PFSK-1 (cell line): ENCODE measurements around the gene OTUB2.

Experiments
- FOXP2 ChIP-seq: optimal IDR thresholded peaks from 2 replicates; pipeline ENCODE3; 2011; ENCODE audit warnings: borderline replicate concordance, control low read depth, inconsistent platforms; ENCODE audit not compliant: insufficient read depth; ENCODE audit errors: extremely low read length, extremely low read depth
- POLR2AphosphoS5 ChIP-seq: IDR thresholded peaks from 2 replicates; pipeline ENCODE4 v1.6.1; 2012; ENCODE audit warnings: low read depth, mild to moderate bottlenecking, control low read depth, low read length, moderate library complexity
- REST ChIP-seq, 2 experiments: IDR thresholded peaks; 2 replicates each; pipeline versions ENCODE4 v1.6.1 to v1.8.0; 2011 to 2012; ENCODE audit warnings: low read depth in 2 of 2, low read length in 2 of 2, control low read depth in 1 of 2, inconsistent platforms in 1 of 2, mild to moderate bottlenecking in 1 of 2, moderate library complexity in 1 of 2; ENCODE audit not compliant: insufficient read depth in 1 of 2
- SIN3A ChIP-seq: IDR thresholded peaks from 2 replicates; pipeline ENCODE4 v1.6.1; 2012; ENCODE audit warnings: mild to moderate bottlenecking, low read length, moderate library complexity, borderline replicate concordance; ENCODE audit not compliant: insufficient read depth
- TAF1 ChIP-seq: IDR thresholded peaks from 2 replicates; pipeline ENCODE4 v1.6.1; 2012; ENCODE audit warnings: low read length, control low read depth, borderline replicate concordance; ENCODE audit not compliant: insufficient read depth

GRCh38 chr14:93998871-93999403, 27.2 kb upstream of the OTUB2 start:
- no peak for TF ChIP-seq REST (IDR thresholded peaks at IDR 0.05; ENCODE audit: insufficient read depth in 1 of 2, low read depth in 2 of 2, low read length in 2 of 2)
- TF ChIP-seq SIN3A = no peak
- TF ChIP-seq POLR2AphosphoS5 = no peak
- TF ChIP-seq TAF1 = no peak
- no peak for TF ChIP-seq FOXP2
